Esophagus squamous epithelium (tissue), 5 donors: Measurements from ENCODE around the gene MYO1F. TPM values are rescaled to one million over a fixed set of nuclear protein-coding genes. Genes with fewer than 3 reads are reported as not detected.

Experiments
- DNase-seq: peaks from one replicate; lab custom pipeline; 2025; lab: John Stamatoyannopoulos, UW
- H3K27ac ChIP-seq, 4 donors: fragments of 200-600 bp; sonication (generic); one replicate each; pipeline ENCODE4 v1.5.1; 2016 to 2019; ENCODE audit warnings: mild to moderate bottlenecking in 1 of 4
- H3K27me3 ChIP-seq, 4 donors: fragments of 200-600 bp; sonication (generic); 1 replicate in 3 of 4; 2 replicates in 1 of 4; pipeline versions ENCODE4 v1.5.1 to v1.6.0; 2017 to 2021; ENCODE audit warnings: antibody characterized with exemption in 1 of 4
- H3K36me3 ChIP-seq, 3 donors: fragments of 200-600 bp; sonication (generic); one replicate each; pipeline ENCODE4 v1.5.1; 2016 to 2019
- H3K4me1 ChIP-seq, 3 donors: fragments of 200-600 bp; sonication (generic); one replicate each; pipeline ENCODE4 v1.5.1; 2017 to 2019
- H3K4me3 ChIP-seq, 4 donors: fragments of 200-600 bp; sonication (generic); 1 replicate in 3 of 4; 2 replicates in 1 of 4; pipeline ENCODE4 v1.5.1; 2016 to 2019; ENCODE audit warnings: mild to moderate bottlenecking in 2 of 4, moderate library complexity in 1 of 4
- H3K9me3 ChIP-seq, 3 donors: fragments of 200-600 bp; sonication (generic); one replicate each; pipeline ENCODE4 v1.5.1; 2016 to 2019
- POLR2A ChIP-seq, 4 donors: fragments of 450-650 bp; IDR thresholded peaks; one replicate each; pipeline ENCODE4 v1.6.1; 2017; ENCODE audit warnings: antibody characterized with exemption in 4 of 4, mild to moderate bottlenecking in 4 of 4, moderate library complexity in 3 of 4
- WGBS, 2 donors: methylation state at CpG; one replicate each; pipeline ENCODE4 v1.1.5; 2018; 5-methylcytosine and 5-hydroxymethylcytosine counted together
- intact Hi-C: fragments of 100-400 bp; cut with DNase I; formaldehyde crosslinking; loops from one replicate; pipeline ENCODE4 v1.15.0; 2022
- total RNA-seq, 4 donors: library from RNA; depleted of rRNA; stranded (reverse); fragments of >200 nt; gene quantifications; one replicate each; pipeline ENCODE4 v1.1.0, GENCODE V29; 2016
- TF ChIP-seq, protein P1 (sequence below), 6 experiments: fragments of 450-650 bp in 4 of 6; fragments of 200-600 bp in 2 of 6; sonication (generic) in 2 of 6; IDR thresholded peaks; one replicate each; pipeline ENCODE4 v1.5.1; 2016 to 2019; ENCODE audit warnings: antibody characterized with exemption in 6 of 6, mild to moderate bottlenecking in 4 of 6, moderate library complexity in 4 of 6
- donor health status: DM: yes; HTN: yes; CAD: no.

MYO1F gene
- total RNA-seq, 4 donors from 2014 or later = 1.6 to 14.3 (median 8.5) TPM

GRCh38 chr19:8478598-8478997 lies 98.6 kb downstream of the MYO1F start:
- TF ChIP-seq POLR2A (IDR thresholded peaks at IDR 0.05) = no peak
- TF ChIP-seq, protein P1, sequence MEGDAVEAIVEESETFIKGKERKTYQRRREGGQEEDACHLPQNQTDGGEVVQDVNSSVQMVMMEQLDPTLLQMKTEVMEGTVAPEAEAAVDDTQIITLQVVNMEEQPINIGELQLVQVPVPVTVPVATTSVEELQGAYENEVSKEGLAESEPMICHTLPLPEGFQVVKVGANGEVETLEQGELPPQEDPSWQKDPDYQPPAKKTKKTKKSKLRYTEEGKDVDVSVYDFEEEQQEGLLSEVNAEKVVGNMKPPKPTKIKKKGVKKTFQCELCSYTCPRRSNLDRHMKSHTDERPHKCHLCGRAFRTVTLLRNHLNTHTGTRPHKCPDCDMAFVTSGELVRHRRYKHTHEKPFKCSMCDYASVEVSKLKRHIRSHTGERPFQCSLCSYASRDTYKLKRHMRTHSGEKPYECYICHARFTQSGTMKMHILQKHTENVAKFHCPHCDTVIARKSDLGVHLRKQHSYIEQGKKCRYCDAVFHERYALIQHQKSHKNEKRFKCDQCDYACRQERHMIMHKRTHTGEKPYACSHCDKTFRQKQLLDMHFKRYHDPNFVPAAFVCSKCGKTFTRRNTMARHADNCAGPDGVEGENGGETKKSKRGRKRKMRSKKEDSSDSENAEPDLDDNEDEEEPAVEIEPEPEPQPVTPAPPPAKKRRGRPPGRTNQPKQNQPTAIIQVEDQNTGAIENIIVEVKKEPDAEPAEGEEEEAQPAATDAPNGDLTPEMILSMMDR (IDR thresholded peaks at IDR 0.05) = no peak
- no peak for DNase-seq
- Histone ChIP-seq H3K27ac (no peak overlapping the region), H3K36me3 (peaks cover 6 to 90% (median 31%) of the 10 kb centered on the region in 3 donors), H3K27me3 (no peaks in the 10 kb centered on the region), H3K4me1 (peaks cover 3 to 60% (median 31%) of the 10 kb centered on the region in 3 donors), H3K9me3 (no peaks in the 10 kb centered on the region), H3K4me3 (no peak overlapping the region)
- intact Hi-C loops = no loop called here
- 36 to 61% methylated on average over 1 to 2 of the region's 3 CpGs for WGBS, 2 donors

- TF ChIP-seq, protein P1 (IDR thresholded peaks at IDR 0.05) = no peak
- TF ChIP-seq POLR2A (IDR thresholded peaks at IDR 0.05) = no peak
- 76 to 82% methylated on average over 4 of the region's 4 CpGs for WGBS, 2 donors
- H3K4me1 ChIP-seq = peaks cover 3 to 53% (median 29%) of the 10 kb centered on the region in 3 donors
Measured at GRCh38 chr19:8477889-8478288, 99.4 kb downstream of the MYO1F start.

DNA sequence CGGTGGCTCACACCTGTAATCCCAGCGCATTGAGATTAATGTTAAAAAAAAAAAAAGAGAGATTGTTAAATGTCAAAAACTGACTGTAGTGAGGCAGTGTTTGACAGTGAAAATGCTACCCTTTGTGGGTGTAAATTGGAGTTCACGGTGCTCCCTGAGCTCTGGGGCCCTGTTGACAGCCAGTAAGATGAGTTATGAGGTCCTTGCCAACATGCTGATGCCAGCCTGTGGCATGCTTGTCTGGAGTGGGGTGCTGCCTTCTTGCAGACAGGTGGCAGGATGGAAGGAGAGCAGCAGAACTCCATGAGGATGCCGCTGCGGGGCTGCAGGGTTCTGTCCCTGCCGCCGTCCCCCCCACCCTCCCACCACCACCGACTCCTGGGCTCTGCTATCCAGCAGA lies 100.7 kb downstream of the MYO1F start:
- TF ChIP-seq, protein P1 (IDR thresholded peaks at IDR 0.05) = no peak
- no peak for TF ChIP-seq POLR2A (IDR thresholded peaks at IDR 0.05)
- 71 to 73% methylated on average over 3 of the region's 8 CpGs for WGBS, 2 donors
- DNase-seq = no peak
- peaks cover 3 to 39% (median 19%) of the 10 kb centered on the region in 3 donors for H3K4me1 ChIP-seq
- H3K4me3 ChIP-seq = no peak overlapping the region
- intact Hi-C loops = no loop called here
- H3K27me3 ChIP-seq = no peaks in the 10 kb centered on the region
- no peak overlapping the region for H3K27ac ChIP-seq
- H3K9me3 ChIP-seq = no peaks in the 10 kb centered on the region
- H3K36me3 ChIP-seq = peaks cover 13 to 92% (median 33%) of the 10 kb centered on the region in 3 donors

More at GRCh38 chr19:8477889-8478288, 99.4 kb downstream of the MYO1F start:
- intact Hi-C loops = no loop called here
- DNase-seq = no peak
- Histone ChIP-seq H3K27ac (no peak overlapping the region), H3K9me3 (no peaks in the 10 kb centered on the region), H3K4me3 (no peak overlapping the region), H3K36me3 (peaks cover 6 to 90% (median 32%) of the 10 kb centered on the region in 3 donors), H3K27me3 (no peaks in the 10 kb centered on the region)

DNA sequence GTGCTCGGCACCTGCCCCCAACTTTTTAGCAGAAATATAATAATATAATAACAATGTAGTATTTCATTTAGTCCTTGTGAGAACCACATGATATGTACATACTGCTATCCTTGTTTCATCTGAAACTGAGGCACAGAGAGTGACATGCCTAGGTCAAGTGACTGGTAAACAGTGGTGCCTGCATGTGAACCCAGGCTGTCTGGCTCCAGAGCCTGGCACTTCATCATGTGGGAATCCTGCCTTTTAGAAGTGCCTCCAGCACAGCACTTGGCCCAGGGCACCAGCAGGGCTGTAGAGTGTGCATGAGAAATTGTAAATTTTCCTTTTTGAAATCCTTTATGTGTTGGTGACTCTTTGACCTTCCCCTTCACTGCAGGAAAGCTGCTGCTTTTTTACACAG lies 102.2 kb downstream of the MYO1F start:
- Histone ChIP-seq H3K27ac (no peak overlapping the region), H3K4me3 (no peak overlapping the region), H3K36me3 (peaks cover 15 to 96% (median 47%) of the 10 kb centered on the region in 3 donors), H3K9me3 (no peaks in the 10 kb centered on the region), H3K27me3 (no peaks in the 10 kb centered on the region), H3K4me1 (peaks cover 0 to 24% (median 6%) of the 10 kb centered on the region in 3 donors)
- no peak for DNase-seq
- intact Hi-C loops = no loop called here
- no peak for TF ChIP-seq POLR2A (IDR thresholded peaks at IDR 0.05)
- TF ChIP-seq, protein P1 (IDR thresholded peaks at IDR 0.05) = no peak
- 100% methylated on average over 1 of the region's 1 CpG for WGBS, 2 donors

DNA sequence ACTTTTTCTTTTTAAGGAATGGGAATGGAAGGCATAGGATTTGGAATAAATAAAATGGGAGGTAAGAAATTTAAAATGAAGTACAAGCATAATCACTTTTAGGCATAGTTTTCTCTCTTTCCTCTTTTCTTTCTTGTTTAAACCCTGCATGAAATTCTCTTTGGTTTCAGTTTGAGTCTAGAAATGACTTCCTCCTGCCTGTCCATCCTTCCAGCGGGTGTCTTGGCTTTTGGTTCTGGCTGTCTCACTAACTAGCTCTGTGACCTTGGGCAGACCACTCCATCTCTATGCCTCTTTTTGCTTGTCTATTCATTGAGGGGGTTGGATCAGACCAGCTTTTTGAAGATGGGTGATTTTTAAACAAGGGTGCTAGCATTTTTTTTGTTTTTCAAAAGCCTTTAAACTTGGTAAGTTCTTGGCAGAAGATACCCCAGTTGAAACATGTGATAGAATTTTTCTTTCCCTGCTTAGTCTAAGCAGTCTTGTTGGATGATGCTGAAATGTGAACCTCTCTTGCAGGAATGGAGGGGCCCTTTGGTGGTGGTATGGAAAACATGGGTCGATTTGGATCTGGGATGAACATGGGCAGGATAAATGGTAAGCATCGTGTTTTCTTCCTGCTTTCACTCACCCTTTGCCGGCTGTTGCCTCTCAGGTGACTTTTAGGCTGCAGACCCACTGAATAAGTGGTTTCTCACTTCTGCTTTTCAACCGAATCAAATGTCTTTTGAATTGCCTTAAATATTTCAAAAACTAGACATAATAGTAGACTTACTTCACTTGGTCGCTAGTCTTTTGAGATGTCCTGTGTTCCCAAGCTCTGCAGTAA lies 103.4 kb downstream of the MYO1F start:
- intact Hi-C loops = no loop called here
- Histone ChIP-seq H3K4me3 (no peak overlapping the region), H3K36me3 (peaks cover 22 to 100% (median 58%) of the 10 kb centered on the region in 3 donors), H3K27me3 (no peaks in the 10 kb centered on the region), H3K9me3 (no peaks in the 10 kb centered on the region), H3K4me1 (peaks cover 0 to 20% (median 6%) of the 10 kb centered on the region in 3 donors), H3K27ac (no peak overlapping the region)
- TF ChIP-seq POLR2A (IDR thresholded peaks at IDR 0.05) = no peak
- TF ChIP-seq, protein P1 (IDR thresholded peaks at IDR 0.05) = no peak
- 73 to 76% methylated on average over 6 of the region's 6 CpGs for WGBS, 2 donors
- no peak for DNase-seq
